NB4 (cell line): ENCODE data around the gene ACOT12.
A peak's percentile ranks its signal among the peaks of the same experiment; 100 is the strongest.

Experiments
- DNase-seq: peaks from one replicate; pipeline ENCODE4 v3.0.0; 2010; ENCODE audit warnings: low read depth
- H3K4me3 ChIP-seq: one replicate; pipeline ENCODE4 v1.5.1; 2011; ENCODE audit warnings: mild to moderate bottlenecking, low read depth, low read length, moderate library complexity
- CTCF ChIP-seq: IDR thresholded peaks from one replicate; pipeline ENCODE4 v1.5.1; 2012; ENCODE audit warnings: low read depth, low read length
- MAX ChIP-seq: IDR thresholded peaks from 2 replicates; pipeline ENCODE4 v1.6.1; 2011; ENCODE audit warnings: low read depth, low read length
- MYC ChIP-seq: IDR thresholded peaks from 2 replicates; pipeline ENCODE4 v1.6.1; 2011; ENCODE audit warnings: low read depth, low read length
- POLR2A ChIP-seq: IDR thresholded peaks from 2 replicates; pipeline ENCODE4 v1.6.1; 2011; ENCODE audit warnings: mild to moderate bottlenecking; ENCODE audit not compliant: insufficient read length; ENCODE audit errors: extremely low read depth

ACOT12 gene

GRCh38 chr5:81427566-81427965 is 33.6 kb upstream of the ACOT12 start:
- H3K4me3 ChIP-seq = no peak overlapping the region
- DNase-seq = no peak
- TF ChIP-seq MAX (no peak), POLR2A (no peak), MYC (no peak), CTCF (no peak)

GRCh38 chr5:81426359-81427030 is 32.6 kb upstream of the ACOT12 start:
- DNase-seq = no peak
- no peak overlapping the region for H3K4me3 ChIP-seq
- no peak for TF ChIP-seq CTCF
- no peak for TF ChIP-seq MYC
- no peak for TF ChIP-seq POLR2A
- no peak for TF ChIP-seq MAX

- DNase-seq = peak; percentile 49
- TF ChIP-seq CTCF (peak; percentile 22), MYC (no peak)
- H3K4me3 ChIP-seq = no peak overlapping the region
These were observed 31.6 kb upstream of the ACOT12 start for GRCh38 chr5:81425569-81425968.

- no peak for TF ChIP-seq POLR2A
- TF ChIP-seq MAX = no peak
- no peak overlapping the region for H3K4me3 ChIP-seq
- DNase-seq = no peak
These were observed 30.8 kb upstream of the ACOT12 start for GRCh38 chr5:81424728-81425127.

GRCh38 chr5:81422671-81423070 is 28.7 kb upstream of the ACOT12 start:
- no peak for TF ChIP-seq CTCF
- TF ChIP-seq MAX = no peak
- no peak for TF ChIP-seq MYC
- no peak overlapping the region for H3K4me3 ChIP-seq
- DNase-seq = no peak

GRCh38 chr5:81420039-81420667 is 26.2 kb upstream of the ACOT12 start:
- no peak overlapping the region for H3K4me3 ChIP-seq
- no peak for TF ChIP-seq MAX
- TF ChIP-seq CTCF = no peak
- no peak for TF ChIP-seq POLR2A
- TF ChIP-seq MYC = no peak
- DNase-seq = peak; percentile 63
